GM23338 (cell line): ENCODE measurements around the gene NBAS. TPM values are rescaled to one million over a fixed set of nuclear protein-coding genes. Genes with fewer than 3 reads are reported as not detected.

ENCODE experiments used
- ATAC-seq: fragments of 200-7000 bp; cut with Tn5 transposase; 3 replicates; pipeline ENCODE4 v1.9.1; 2020
- DNase-seq: peaks from one replicate; pipeline ENCODE4 v3.0.0-alpha.2; 2015; ENCODE audit warnings: low spot score
- H2AFZ ChIP-seq: fragments of 200-600 bp; sonication (generic); 2 replicates; pipeline ENCODE4 v1.8.0; 2016; ENCODE audit warnings: antibody characterized with exemption, mild to moderate bottlenecking, moderate library complexity
- H3F3A ChIP-seq: fragments of 200-600 bp; sonication (generic); replicated peaks from 2 replicates; pipeline ENCODE4 v1.8.0; 2017; ENCODE audit warnings: antibody characterized with exemption, mixed run types, low read depth
- H3K27ac ChIP-seq: fragments of 200-600 bp; sonication (generic); 2 replicates; pipeline ENCODE4 v1.6.1; 2016; ENCODE audit warnings: low read depth
- H3K27me3 ChIP-seq: fragments of 200-600 bp; sonication (generic); 2 replicates; pipeline ENCODE4 v1.8.0; 2016; ENCODE audit warnings: mild to moderate bottlenecking, mixed run types, moderate library complexity; ENCODE audit not compliant: insufficient read depth
- H3K36me3 ChIP-seq: fragments of 200-600 bp; sonication (generic); 2 replicates; pipeline ENCODE4 v1.8.0; 2016; ENCODE audit warnings: mild to moderate bottlenecking; ENCODE audit not compliant: insufficient read depth
- H3K4me1 ChIP-seq: fragments of 200-600 bp; sonication (generic); 2 replicates; pipeline ENCODE4 v1.8.0; 2016; ENCODE audit warnings: mild to moderate bottlenecking, moderate library complexity; ENCODE audit not compliant: insufficient read depth
- H3K4me2 ChIP-seq: fragments of 200-600 bp; sonication (generic); 2 replicates; pipeline ENCODE4 v1.7.1; 2017; ENCODE audit warnings: mixed run types
- H3K4me3 ChIP-seq: fragments of 200-600 bp; sonication (generic); 2 replicates; pipeline ENCODE4 v1.6.1; 2016; ENCODE audit warnings: mixed run types
- H3K79me2 ChIP-seq: fragments of 200-600 bp; sonication (generic); replicated peaks from 2 replicates; pipeline ENCODE4 v1.8.0; 2017; ENCODE audit warnings: mild to moderate bottlenecking; ENCODE audit not compliant: insufficient read depth
- H3K9me2 ChIP-seq: fragments of 200-600 bp; sonication (generic); 2 replicates; pipeline ENCODE4 v1.8.0; 2017; ENCODE audit not compliant: insufficient read depth
- H4K20me1 ChIP-seq: fragments of 200-600 bp; sonication (generic); replicated peaks from 2 replicates; pipeline ENCODE4 v1.8.0; 2017; ENCODE audit warnings: mild to moderate bottlenecking; ENCODE audit not compliant: insufficient read depth
- H3K27ac Mint-ChIP-seq: 2 replicates; pipeline ENCODE4 v1.8.0; 2020; ENCODE audit warnings: inconsistent platforms, mild to moderate bottlenecking, moderate library complexity, mixed read lengths
- H3K27me3 Mint-ChIP-seq: 3 replicates; pipeline ENCODE4 v1.8.0; 2022; ENCODE audit warnings: low read depth, mild to moderate bottlenecking, moderate library complexity, mixed read lengths, inconsistent platforms; ENCODE audit not compliant: insufficient read depth, poor library complexity
- H3K36me3 Mint-ChIP-seq: 3 replicates; pipeline ENCODE4 v1.8.0; 2021; ENCODE audit warnings: low read depth, mild to moderate bottlenecking, inconsistent platforms, moderate library complexity, mixed read lengths
- H3K4me1 Mint-ChIP-seq: 3 replicates; pipeline ENCODE4 v1.8.0; 2020; ENCODE audit warnings: mild to moderate bottlenecking, inconsistent platforms, mixed read lengths
- H3K4me3 Mint-ChIP-seq: 3 replicates; pipeline ENCODE4 v1.8.0; 2021; ENCODE audit warnings: moderate library complexity, mild to moderate bottlenecking, inconsistent platforms, mixed read lengths
- H3K9me3 Mint-ChIP-seq: 3 replicates; pipeline ENCODE4 v1.8.0; 2020; ENCODE audit warnings: moderate library complexity, mild to moderate bottlenecking, inconsistent platforms, mixed read lengths
- CREB1 ChIP-seq: fragments of 250-450 bp; sonication (Bioruptor Pico); IDR thresholded peaks from 2 replicates; pipeline ENCODE4 v1.5.0; 2020; ENCODE audit warnings: low read depth, mild to moderate bottlenecking, moderate library complexity
- CTCF ChIP-seq, 2 experiments: fragments of 200-600 bp in 1 of 2; sonication (generic) in 1 of 2; conservative IDR thresholded peaks; 2 replicates each; pipeline versions ENCODE4 v1.5.1 to v1.6.1; 2016 to 2017; ENCODE audit warnings: antibody characterized with exemption in 2 of 2, low read depth in 2 of 2, mild to moderate bottlenecking in 2 of 2, moderate library complexity in 1 of 2
- EZH2 ChIP-seq: fragments of 200-600 bp; sonication (generic); IDR thresholded peaks from one replicate; pipeline ENCODE4 v1.8.0; 2017; ENCODE audit warnings: antibody characterized with exemption, mild to moderate bottlenecking, low read depth; ENCODE audit not compliant: unreplicated experiment
- EZH2phosphoT487 ChIP-seq: fragments of 200-600 bp; sonication (generic); IDR thresholded peaks from one replicate; pipeline ENCODE4 v1.8.1; 2018; ENCODE audit warnings: antibody characterized with exemption; ENCODE audit not compliant: unreplicated experiment
- JUNB ChIP-seq: IDR thresholded peaks from one replicate; pipeline ENCODE4 v1.6.1; 2016; ENCODE audit warnings: antibody characterized with exemption; ENCODE audit not compliant: unreplicated experiment
- NANOG ChIP-seq: IDR thresholded peaks from 2 replicates; pipeline ENCODE4 v1.6.1; 2016; ENCODE audit warnings: antibody characterized with exemption, borderline replicate concordance
- POLR2AphosphoS5 ChIP-seq: IDR thresholded peaks from 2 replicates; pipeline ENCODE4 v1.6.1; 2016; ENCODE audit warnings: antibody characterized with exemption, low read depth
- REST ChIP-seq: IDR thresholded peaks from one replicate; pipeline ENCODE4 v1.6.1; 2018; ENCODE audit warnings: antibody characterized with exemption; ENCODE audit not compliant: unreplicated experiment
- STAT1 ChIP-seq: IDR thresholded peaks from one replicate; pipeline ENCODE4 v1.6.1; 2016; ENCODE audit warnings: antibody characterized with exemption; ENCODE audit not compliant: unreplicated experiment
- ZNF114 ChIP-seq: fragments of 250-450 bp; sonication (Bioruptor Pico); IDR thresholded peaks from 2 replicates; pipeline ENCODE4 v1.5.0; 2020; ENCODE audit warnings: mild to moderate bottlenecking, moderate library complexity
- ZNF331 ChIP-seq: fragments of 250-450 bp; sonication (Bioruptor Pico); IDR thresholded peaks from 2 replicates; pipeline ENCODE4 v1.5.0; 2020; ENCODE audit warnings: low read depth, mild to moderate bottlenecking, moderate library complexity
- ZNF462 ChIP-seq: fragments of 250-450 bp; sonication (Bioruptor Pico); IDR thresholded peaks from 2 replicates; pipeline ENCODE4 v1.5.0; 2020; ENCODE audit warnings: mild to moderate bottlenecking, moderate library complexity
- polyA plus RNA-seq: library from polyadenylated mRNA; unstranded; fragments of >200 nt; fragmentation: Nextera tagmentation; extraction: Ambion mirVana; gene quantifications from 2 replicates; pipeline ENCODE4 v1.2.1, GENCODE V29; 2016
- total RNA-seq: library from RNA; depleted of rRNA; stranded (reverse); fragments of >200 nt; shearing (Covaris generic); gene quantifications from 2 replicates; pipeline ENCODE4 v1.2.3, GENCODE V29; 2014

NBAS gene
- total and polyA plus RNA-seq, 2 experiments from 2014 or later: 24.8 to 38.9 TPM

- Histone ChIP-seq H3K4me3 (no peak overlapping the region), H3K79me2 (no peaks in the 10 kb centered on the region), H3K9me2 (no peaks in the 10 kb centered on the region), H3K27me3 (no peaks in the 10 kb centered on the region), H3K36me3 (no peaks in the 10 kb centered on the region), H3K27ac (no peak overlapping the region), H3F3A (no peaks in the 10 kb centered on the region), H3K4me2 (no peak overlapping the region), H3K4me1 (no peaks in the 10 kb centered on the region), H2AFZ (no peak overlapping the region), H4K20me1 (no peaks in the 10 kb centered on the region; the same call in 1 of the 2 replicates)
- DNase-seq (no peak), ATAC-seq (no peak)
- H3K27ac Mint-ChIP-seq: no peak overlapping the region
- no peak for TF ChIP-seq JUNB
- TF ChIP-seq ZNF331: no peak
- TF ChIP-seq REST: no peak
- no peak for TF ChIP-seq EZH2phosphoT487
- no peak for TF ChIP-seq CTCF (conservative IDR thresholded peaks at IDR 0.05; ENCODE audit: low read depth in 2 of 2)
- TF ChIP-seq ZNF462: no peak
- no peak for TF ChIP-seq ZNF114
- TF ChIP-seq NANOG: no peak
- no peak for TF ChIP-seq STAT1
- TF ChIP-seq POLR2AphosphoS5: no peak
- no peak for TF ChIP-seq EZH2
- no peak for TF ChIP-seq CREB1
- H3K4me1 Mint-ChIP-seq: no peaks in the 10 kb centered on the region
- peaks cover 3% of the 10 kb centered on the region for H3K27me3 Mint-ChIP-seq
- H3K36me3 Mint-ChIP-seq: peaks cover 12% of the 10 kb centered on the region; the same call in 2 of the 3 replicates
- H3K4me3 Mint-ChIP-seq: no peak overlapping the region
- H3K9me3 Mint-ChIP-seq: no peaks in the 10 kb centered on the region
Observed at GRCh38 chr2:15279201-15279876, 281.8 kb downstream of the NBAS start.
